ENCODE data around the gene TIMP3.

The TIMP3 gene

GRCh38 chr22:32897400-32897799 lies 95.9 kb downstream of the TIMP3 start:
- in situ Hi-C loops (cut with HindIII; ENCODE audit: low sequenced_read_pairs) = no loop called here
- DNase-seq (ENCODE audit: low read depth) = no peak
- TF ChIP-seq CTCF (IDR thresholded peaks at IDR 0.05; ENCODE audit: low read depth, low read length, missing control alignments) = no peak
- no peak overlapping the region for H3K4me3 ChIP-seq (ENCODE audit: low read depth, low read length)

GRCh38 chr22:32900886-32901635 lies 99.6 kb downstream of the TIMP3 start:
- H3K4me3 ChIP-seq (ENCODE audit: low read depth, low read length) = no peak overlapping the region
- no peak for TF ChIP-seq CTCF (IDR thresholded peaks at IDR 0.05; ENCODE audit: low read depth, low read length, missing control alignments)
- in situ Hi-C loops (cut with HindIII; ENCODE audit: low sequenced_read_pairs) = no loop called here
- DNase-seq (ENCODE audit: low read depth) = no peak

- in situ Hi-C loops (cut with HindIII; ENCODE audit: low sequenced_read_pairs) = no loop called here
- no peak overlapping the region for H3K4me3 ChIP-seq (ENCODE audit: low read depth, low read length)
- no peak for TF ChIP-seq CTCF (IDR thresholded peaks at IDR 0.05; ENCODE audit: low read depth, low read length, missing control alignments)
- DNase-seq (ENCODE audit: low read depth) = no peak
Measured at GRCh38 chr22:32901925-32902324, 100.4 kb downstream of the TIMP3 start.

GRCh38 chr22:32903507-32903906 lies 102.0 kb downstream of the TIMP3 start:
- in situ Hi-C loops (cut with HindIII; ENCODE audit: low sequenced_read_pairs) = no loop called here
- no peak for TF ChIP-seq CTCF (IDR thresholded peaks at IDR 0.05; ENCODE audit: low read depth, low read length, missing control alignments)
- H3K4me3 ChIP-seq (ENCODE audit: low read depth, low read length) = no peak overlapping the region
- no peak for DNase-seq (ENCODE audit: low read depth)

- in situ Hi-C loops (cut with HindIII; ENCODE audit: low sequenced_read_pairs) = no loop called here
- no peak for TF ChIP-seq CTCF (IDR thresholded peaks at IDR 0.05; ENCODE audit: low read depth, low read length, missing control alignments)
- H3K4me3 ChIP-seq (ENCODE audit: low read depth, low read length) = no peak overlapping the region
- DNase-seq (ENCODE audit: low read depth) = no peak
Measured at GRCh38 chr22:32904044-32904443, 102.5 kb downstream of the TIMP3 start.

- DNase-seq (ENCODE audit: low read depth) = no peak
- in situ Hi-C loops (cut with HindIII; ENCODE audit: low sequenced_read_pairs) = no loop called here
- H3K4me3 ChIP-seq (ENCODE audit: low read depth, low read length) = no peak overlapping the region
- TF ChIP-seq CTCF (IDR thresholded peaks at IDR 0.05; ENCODE audit: low read depth, low read length, missing control alignments) = no peak
Measured at GRCh38 chr22:32905400-32905799, 103.9 kb downstream of the TIMP3 start.

Measured in astrocyte of the cerebellum (primary cell).